SK-N-SH treated with all-trans-retinoic acid at 6 μM for 48 hours (cell line): ENCODE results near the gene CFAP299.

Experiments
- ATAC-seq: fragments of 200-7000 bp; cut with Tn5 transposase; 3 replicates; pipeline ENCODE4 v1.9.1; 2020; ENCODE audit warnings: mild to moderate bottlenecking, moderate library complexity
- BACH2 ChIP-seq: fragments of 250-450 bp; sonication (Bioruptor Pico); IDR thresholded peaks from 2 replicates; pipeline ENCODE4 v1.9.0; 2021; ENCODE audit warnings: mild to moderate bottlenecking, borderline replicate concordance
- CSDC2 ChIP-seq: fragments of 250-450 bp; sonication (Bioruptor Pico); IDR thresholded peaks from 2 replicates; pipeline ENCODE4 v1.5.0; 2020; ENCODE audit warnings: mild to moderate bottlenecking, moderate library complexity
- ESRRG ChIP-seq: fragments of 250-450 bp; sonication (Bioruptor Pico); IDR thresholded peaks from 2 replicates; pipeline ENCODE4 v1.6.1; 2021; ENCODE audit warnings: mild to moderate bottlenecking
- GLIS3 ChIP-seq: fragments of 250-450 bp; sonication (Bioruptor Pico); IDR thresholded peaks from 2 replicates; pipeline ENCODE4 v1.5.0; 2020; ENCODE audit warnings: mild to moderate bottlenecking, moderate library complexity
- ISL1 ChIP-seq: fragments of 250-450 bp; sonication (Bioruptor Pico); IDR thresholded peaks from 2 replicates; pipeline ENCODE4 v2.1.2; 2022; ENCODE audit warnings: mild to moderate bottlenecking, moderate library complexity
- OSR1 ChIP-seq: fragments of 250-450 bp; sonication (Bioruptor Pico); IDR thresholded peaks from 2 replicates; pipeline ENCODE4 v1.8.0; 2022; ENCODE audit warnings: moderate library complexity, mild to moderate bottlenecking, inconsistent platforms
- PATZ1 ChIP-seq: fragments of 250-450 bp; sonication (Bioruptor Pico); IDR thresholded peaks from 2 replicates; pipeline ENCODE4 v1.8.0; 2020; ENCODE audit warnings: mild to moderate bottlenecking, moderate library complexity, borderline replicate concordance
- PPARA ChIP-seq: fragments of 250-450 bp; sonication (Bioruptor Pico); IDR thresholded peaks from 2 replicates; pipeline ENCODE4 v1.5.0; 2020; ENCODE audit warnings: mild to moderate bottlenecking, borderline replicate concordance
- RARB ChIP-seq: fragments of 250-450 bp; sonication (Bioruptor Pico); IDR thresholded peaks from 2 replicates; pipeline ENCODE4 v1.8.0; 2021; ENCODE audit warnings: mild to moderate bottlenecking, moderate library complexity
- SNAI2 ChIP-seq: fragments of 250-450 bp; sonication (Bioruptor Pico); IDR thresholded peaks from 2 replicates; pipeline ENCODE4 v1.5.0; 2020; ENCODE audit warnings: mild to moderate bottlenecking, moderate library complexity
- TCF4 ChIP-seq: fragments of 250-450 bp; sonication (Bioruptor Pico); IDR thresholded peaks from 2 replicates; pipeline ENCODE4 v1.8.0; 2021; ENCODE audit warnings: mild to moderate bottlenecking, moderate library complexity, borderline replicate concordance
- TOX ChIP-seq: fragments of 250-450 bp; sonication (Bioruptor Pico); IDR thresholded peaks from 2 replicates; pipeline ENCODE4 v1.8.0; 2021; ENCODE audit warnings: mild to moderate bottlenecking, moderate library complexity, borderline replicate concordance
- ZC3H10 ChIP-seq: fragments of 250-450 bp; sonication (Bioruptor Pico); IDR thresholded peaks from 2 replicates; pipeline ENCODE4 v1.5.1; 2021; ENCODE audit warnings: mild to moderate bottlenecking, moderate library complexity
- ZFP3 ChIP-seq: fragments of 250-450 bp; sonication (Bioruptor Pico); IDR thresholded peaks from 2 replicates; pipeline ENCODE4 v1.5.0; 2020; ENCODE audit warnings: mild to moderate bottlenecking, moderate library complexity
- ZFP30 ChIP-seq: fragments of 450-650 bp; formaldehyde crosslinking; IDR thresholded peaks from 2 replicates; pipeline ENCODE4 v1.5.0; 2022; ENCODE audit warnings: mild to moderate bottlenecking, moderate library complexity
- ZNF565 ChIP-seq: fragments of 450-650 bp; formaldehyde crosslinking; conservative IDR thresholded peaks from 2 replicates; pipeline ENCODE4 v1.5.0; 2020; ENCODE audit warnings: low read depth, mild to moderate bottlenecking, moderate library complexity
- ZNF70 ChIP-seq: fragments of 450-650 bp; formaldehyde crosslinking; IDR thresholded peaks from 2 replicates; pipeline ENCODE4 v1.5.0; 2020; ENCODE audit warnings: mild to moderate bottlenecking, moderate library complexity
- ZNF8 ChIP-seq: fragments of 450-650 bp; formaldehyde crosslinking; IDR thresholded peaks from 2 replicates; pipeline ENCODE4 v1.5.0; 2020; ENCODE audit warnings: mild to moderate bottlenecking, moderate library complexity
- TF ChIP-seq, protein P1 (sequence below): fragments of 250-450 bp; sonication (Bioruptor Pico); IDR thresholded peaks from 2 replicates; pipeline ENCODE4 v1.8.0; 2021; ENCODE audit warnings: low read depth, mild to moderate bottlenecking, moderate library complexity, borderline replicate concordance
- TF ChIP-seq, protein P2 (sequence below): fragments of 250-450 bp; sonication (Bioruptor Pico); IDR thresholded peaks from 2 replicates; pipeline ENCODE4 v1.5.1; 2021; ENCODE audit warnings: mild to moderate bottlenecking, moderate library complexity
- TF ChIP-seq, protein P3 (sequence below): fragments of 250-450 bp; sonication (Bioruptor Pico); IDR thresholded peaks from 2 replicates; pipeline ENCODE4 v1.5.0; 2020; ENCODE audit warnings: mild to moderate bottlenecking, moderate library complexity
- TF ChIP-seq, protein P4 (sequence below): fragments of 250-450 bp; sonication (Bioruptor Pico); IDR thresholded peaks from 2 replicates; pipeline ENCODE4 v1.5.1; 2020; ENCODE audit warnings: low read depth, mild to moderate bottlenecking, moderate library complexity

The CFAP299 gene

GRCh38 chr4:80900908-80901307 is 565.4 kb downstream of the CFAP299 start:
- TF ChIP-seq TCF4 (CRISPR knock-in tag) (no peak), OSR1 (CRISPR knock-in tag) (no peak), CSDC2 (CRISPR knock-in tag) (no peak), ZFP30 (CRISPR knock-in tag) (no peak), ESRRG (no peak), PATZ1 (CRISPR knock-in tag) (no peak), ZNF70 (no peak), BACH2 (CRISPR knock-in tag) (no peak), ZNF8 (CRISPR knock-in tag) (no peak), ISL1 (CRISPR knock-in tag) (no peak), PPARA (no peak), ZC3H10 (CRISPR knock-in tag) (no peak), ZNF565 (no peak), RARB (CRISPR knock-in tag) (no peak), ZFP3 (no peak), GLIS3 (CRISPR knock-in tag) (no peak), SNAI2 (CRISPR knock-in tag) (no peak)
- TF ChIP-seq, protein P1, sequence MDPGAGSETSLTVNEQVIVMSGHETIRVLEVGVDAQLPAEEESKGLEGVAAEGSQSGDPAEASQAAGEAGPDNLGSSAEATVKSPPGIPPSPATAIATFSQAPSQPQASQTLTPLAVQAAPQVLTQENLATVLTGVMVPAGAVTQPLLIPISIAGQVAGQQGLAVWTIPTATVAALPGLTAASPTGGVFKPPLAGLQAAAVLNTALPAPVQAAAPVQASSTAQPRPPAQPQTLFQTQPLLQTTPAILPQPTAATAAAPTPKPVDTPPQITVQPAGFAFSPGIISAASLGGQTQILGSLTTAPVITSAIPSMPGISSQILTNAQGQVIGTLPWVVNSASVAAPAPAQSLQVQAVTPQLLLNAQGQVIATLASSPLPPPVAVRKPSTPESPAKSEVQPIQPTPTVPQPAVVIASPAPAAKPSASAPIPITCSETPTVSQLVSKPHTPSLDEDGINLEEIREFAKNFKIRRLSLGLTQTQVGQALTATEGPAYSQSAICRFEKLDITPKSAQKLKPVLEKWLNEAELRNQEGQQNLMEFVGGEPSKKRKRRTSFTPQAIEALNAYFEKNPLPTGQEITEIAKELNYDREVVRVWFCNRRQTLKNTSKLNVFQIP (CRISPR knock-in tag): no peak
- TF ChIP-seq, protein P2, sequence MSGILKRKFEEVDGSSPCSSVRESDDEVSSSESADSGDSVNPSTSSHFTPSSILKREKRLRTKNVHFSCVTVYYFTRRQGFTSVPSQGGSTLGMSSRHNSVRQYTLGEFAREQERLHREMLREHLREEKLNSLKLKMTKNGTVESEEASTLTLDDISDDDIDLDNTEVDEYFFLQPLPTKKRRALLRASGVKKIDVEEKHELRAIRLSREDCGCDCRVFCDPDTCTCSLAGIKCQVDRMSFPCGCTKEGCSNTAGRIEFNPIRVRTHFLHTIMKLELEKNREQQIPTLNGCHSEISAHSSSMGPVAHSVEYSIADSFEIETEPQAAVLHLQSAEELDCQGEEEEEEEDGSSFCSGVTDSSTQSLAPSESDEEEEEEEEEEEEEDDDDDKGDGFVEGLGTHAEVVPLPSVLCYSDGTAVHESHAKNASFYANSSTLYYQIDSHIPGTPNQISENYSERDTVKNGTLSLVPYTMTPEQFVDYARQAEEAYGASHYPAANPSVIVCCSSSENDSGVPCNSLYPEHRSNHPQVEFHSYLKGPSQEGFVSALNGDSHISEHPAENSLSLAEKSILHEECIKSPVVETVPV (CRISPR knock-in tag): no peak
- ATAC-seq: no peak

GRCh38 chr4:80903020-80903419 is 567.5 kb downstream of the CFAP299 start:
- TF ChIP-seq CSDC2 (CRISPR knock-in tag): no peak
- no peak for TF ChIP-seq ZNF70
- TF ChIP-seq ZNF8 (CRISPR knock-in tag): no peak
- no peak for TF ChIP-seq ZFP30 (CRISPR knock-in tag)
- TF ChIP-seq OSR1 (CRISPR knock-in tag): no peak
- TF ChIP-seq, protein P3, sequence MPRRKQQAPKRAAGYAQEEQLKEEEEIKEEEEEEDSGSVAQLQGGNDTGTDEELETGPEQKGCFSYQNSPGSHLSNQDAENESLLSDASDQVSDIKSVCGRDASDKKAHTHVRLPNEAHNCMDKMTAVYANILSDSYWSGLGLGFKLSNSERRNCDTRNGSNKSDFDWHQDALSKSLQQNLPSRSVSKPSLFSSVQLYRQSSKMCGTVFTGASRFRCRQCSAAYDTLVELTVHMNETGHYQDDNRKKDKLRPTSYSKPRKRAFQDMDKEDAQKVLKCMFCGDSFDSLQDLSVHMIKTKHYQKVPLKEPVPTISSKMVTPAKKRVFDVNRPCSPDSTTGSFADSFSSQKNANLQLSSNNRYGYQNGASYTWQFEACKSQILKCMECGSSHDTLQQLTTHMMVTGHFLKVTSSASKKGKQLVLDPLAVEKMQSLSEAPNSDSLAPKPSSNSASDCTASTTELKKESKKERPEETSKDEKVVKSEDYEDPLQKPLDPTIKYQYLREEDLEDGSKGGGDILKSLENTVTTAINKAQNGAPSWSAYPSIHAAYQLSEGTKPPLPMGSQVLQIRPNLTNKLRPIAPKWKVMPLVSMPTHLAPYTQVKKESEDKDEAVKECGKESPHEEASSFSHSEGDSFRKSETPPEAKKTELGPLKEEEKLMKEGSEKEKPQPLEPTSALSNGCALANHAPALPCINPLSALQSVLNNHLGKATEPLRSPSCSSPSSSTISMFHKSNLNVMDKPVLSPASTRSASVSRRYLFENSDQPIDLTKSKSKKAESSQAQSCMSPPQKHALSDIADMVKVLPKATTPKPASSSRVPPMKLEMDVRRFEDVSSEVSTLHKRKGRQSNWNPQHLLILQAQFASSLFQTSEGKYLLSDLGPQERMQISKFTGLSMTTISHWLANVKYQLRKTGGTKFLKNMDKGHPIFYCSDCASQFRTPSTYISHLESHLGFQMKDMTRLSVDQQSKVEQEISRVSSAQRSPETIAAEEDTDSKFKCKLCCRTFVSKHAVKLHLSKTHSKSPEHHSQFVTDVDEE (CRISPR knock-in tag): no peak
- no peak for ATAC-seq

DNA sequence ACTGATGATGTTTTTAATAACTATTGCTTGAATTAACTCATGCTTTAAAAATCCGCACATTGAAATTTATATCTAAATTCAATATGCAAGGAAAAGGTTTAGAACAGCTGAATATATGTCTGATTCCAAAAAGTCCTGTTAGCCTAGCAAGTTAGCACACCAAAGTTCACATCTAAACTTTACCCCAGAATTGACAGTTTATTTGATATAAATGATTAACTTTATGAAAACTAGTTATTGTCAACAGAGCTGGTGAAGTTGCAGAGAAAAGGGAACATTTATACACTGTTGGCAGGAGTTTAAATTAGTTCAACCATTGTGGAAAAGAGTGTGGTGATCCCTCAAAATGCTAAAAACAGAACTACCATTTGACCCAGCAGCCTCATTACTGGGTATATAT is 574.4 kb downstream of the CFAP299 start:
- TF ChIP-seq TCF4 (CRISPR knock-in tag): no peak
- ATAC-seq: no peak

- no peak for TF ChIP-seq ZNF8 (CRISPR knock-in tag)
- TF ChIP-seq TOX (CRISPR knock-in tag): peak; percentile 52; the same call in 1 of the 2 replicates
- no peak for TF ChIP-seq SNAI2 (CRISPR knock-in tag)
- no peak for ATAC-seq
Observed at GRCh38 chr4:80911458-80911857, 575.9 kb downstream of the CFAP299 start.

DNA sequence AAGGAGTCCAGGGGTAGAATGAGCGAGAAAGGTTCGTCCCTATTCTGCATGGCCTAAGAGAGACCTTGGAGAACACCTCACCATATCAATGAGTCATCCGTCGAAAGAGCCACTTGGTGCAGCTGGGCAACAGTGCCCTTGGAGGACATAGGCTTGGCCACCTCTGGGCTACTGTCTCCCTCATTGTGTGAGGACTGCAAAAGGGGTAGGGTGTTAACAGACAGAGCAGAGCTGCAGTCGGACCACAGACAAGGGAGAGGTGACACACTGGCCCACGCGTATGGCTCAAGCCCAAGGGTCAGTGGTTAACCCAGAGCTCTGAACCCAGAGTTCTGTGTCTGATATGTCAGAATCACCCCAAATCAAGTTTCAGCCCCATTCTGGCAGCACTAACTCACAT is 576.8 kb downstream of the CFAP299 start:
- no peak for TF ChIP-seq OSR1 (CRISPR knock-in tag)
- no peak for TF ChIP-seq PATZ1 (CRISPR knock-in tag)
- TF ChIP-seq, protein P4, sequence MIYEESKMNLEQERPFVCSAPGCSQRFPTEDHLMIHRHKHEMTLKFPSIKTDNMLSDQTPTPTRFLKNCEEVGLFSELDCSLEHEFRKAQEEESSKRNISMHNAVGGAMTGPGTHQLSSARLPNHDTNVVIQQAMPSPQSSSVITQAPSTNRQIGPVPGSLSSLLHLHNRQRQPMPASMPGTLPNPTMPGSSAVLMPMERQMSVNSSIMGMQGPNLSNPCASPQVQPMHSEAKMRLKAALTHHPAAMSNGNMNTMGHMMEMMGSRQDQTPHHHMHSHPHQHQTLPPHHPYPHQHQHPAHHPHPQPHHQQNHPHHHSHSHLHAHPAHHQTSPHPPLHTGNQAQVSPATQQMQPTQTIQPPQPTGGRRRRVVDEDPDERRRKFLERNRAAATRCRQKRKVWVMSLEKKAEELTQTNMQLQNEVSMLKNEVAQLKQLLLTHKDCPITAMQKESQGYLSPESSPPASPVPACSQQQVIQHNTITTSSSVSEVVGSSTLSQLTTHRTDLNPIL: no peak
- TF ChIP-seq ZNF565: no peak
- no peak for TF ChIP-seq ZC3H10 (CRISPR knock-in tag)
- no peak for ATAC-seq
